Stomach (tissue), 9 donors: ENCODE results near the gene RREB1. TPM values are rescaled to one million over a fixed set of nuclear protein-coding genes. Genes with fewer than 3 reads are reported as not detected.
A peak's percentile ranks its signal among the peaks of the same experiment; 100 is the strongest.

Experiments used
- DNase-seq, 2 donors: peaks; one replicate each; pipeline versions ENCODE4 v3.0.0 to v3.0.0-alpha.2; 2013 to 2019
- H3K27ac ChIP-seq, 5 donors: fragments of 200-600 bp in 4 of 5; sonication (generic) in 4 of 5; one replicate each; pipeline ENCODE4 v1.5.1; 2013 to 2019; ENCODE audit warnings: mild to moderate bottlenecking in 1 of 5, moderate library complexity in 1 of 5
- H3K27me3 ChIP-seq, 3 donors: fragments of 200-600 bp; sonication (generic); one replicate each; pipeline ENCODE4 v1.5.1; 2017 to 2019; ENCODE audit warnings: mixed run types in 1 of 3
- H3K36me3 ChIP-seq, 4 donors: fragments of 200-600 bp; sonication (generic); 1 replicate in 3 of 4; 2 replicates in 1 of 4; pipeline ENCODE4 v1.5.1; 2016 to 2019
- H3K4me1 ChIP-seq, 4 donors: fragments of 200-600 bp; sonication (generic); one replicate each; pipeline ENCODE4 v1.5.1; 2016 to 2019
- H3K4me3 ChIP-seq, 4 donors: fragments of 200-600 bp; sonication (generic) in 3 of 4; one replicate each; pipeline ENCODE4 v1.5.1; 2016 to 2019; ENCODE audit warnings: mild to moderate bottlenecking in 1 of 4
- H3K9me3 ChIP-seq, 4 donors: fragments of 200-600 bp; sonication (generic); one replicate each; pipeline ENCODE4 v1.5.1; 2016 to 2019
- EP300 ChIP-seq: sonication (generic); formaldehyde crosslinking; IDR thresholded peaks from one replicate; pipeline ENCODE4 v1.6.1; 2017; ENCODE audit warnings: antibody characterized with exemption
- POLR2A ChIP-seq, 4 donors: fragments of 450-650 bp; IDR thresholded peaks; one replicate each; pipeline ENCODE4 v1.6.1; 2016; ENCODE audit warnings: antibody characterized with exemption in 4 of 4, control low read depth in 2 of 4, mild to moderate bottlenecking in 1 of 4, moderate library complexity in 1 of 4
- POLR2AphosphoS5 ChIP-seq, 3 donors: sonication (generic); formaldehyde crosslinking; IDR thresholded peaks; one replicate each; pipeline ENCODE4 v1.6.1; 2016; ENCODE audit warnings: antibody characterized with exemption in 3 of 3
- WGBS, 5 donors: extraction: QIAGEN DNeasy Blood & Tissue Kit in 3 of 5; methylation state at CpG; one replicate each; pipeline versions ENCODE4 v1.1.5 to v1.1.7; 2013 to 2018; 5-methylcytosine and 5-hydroxymethylcytosine counted together
- intact Hi-C: fragments of 100-400 bp; cut with DNase I; formaldehyde crosslinking; loops from one replicate; pipeline ENCODE4 v1.15.1; 2023; ENCODE audit warnings: low total_unique reads
- polyA plus RNA-seq, 3 donors: library from polyadenylated mRNA; stranded (reverse); fragments of 200-250 nt; gene quantifications; one replicate each; pipeline ENCODE4 v1.2.3, GENCODE V29; 2013
- total RNA-seq, 5 donors: library from RNA; depleted of rRNA; stranded (reverse); fragments of >200 nt; gene quantifications; one replicate each; pipeline versions ENCODE4 v1.1.0 to v1.2.3, GENCODE V29; 2014 to 2016
- TF ChIP-seq, protein P1 (sequence below), 7 experiments: fragments of 450-650 bp in 4 of 7; fragments of 200-600 bp in 3 of 7; sonication (generic) in 3 of 7; IDR thresholded peaks; one replicate each; pipeline ENCODE4 v1.5.1; 2016 to 2019; ENCODE audit warnings: antibody characterized with exemption in 7 of 7, control low read depth in 2 of 7, mild to moderate bottlenecking in 1 of 7
- donor health status: healthy with polysubstance abuse.
- donor health status: Bipolar disorder and iron deficiency.
- donor health status: healthy.

RREB1 gene
- total and polyA plus RNA-seq, 8 donors, result 4.0 to 125 (median 45.3) TPM

DNA sequence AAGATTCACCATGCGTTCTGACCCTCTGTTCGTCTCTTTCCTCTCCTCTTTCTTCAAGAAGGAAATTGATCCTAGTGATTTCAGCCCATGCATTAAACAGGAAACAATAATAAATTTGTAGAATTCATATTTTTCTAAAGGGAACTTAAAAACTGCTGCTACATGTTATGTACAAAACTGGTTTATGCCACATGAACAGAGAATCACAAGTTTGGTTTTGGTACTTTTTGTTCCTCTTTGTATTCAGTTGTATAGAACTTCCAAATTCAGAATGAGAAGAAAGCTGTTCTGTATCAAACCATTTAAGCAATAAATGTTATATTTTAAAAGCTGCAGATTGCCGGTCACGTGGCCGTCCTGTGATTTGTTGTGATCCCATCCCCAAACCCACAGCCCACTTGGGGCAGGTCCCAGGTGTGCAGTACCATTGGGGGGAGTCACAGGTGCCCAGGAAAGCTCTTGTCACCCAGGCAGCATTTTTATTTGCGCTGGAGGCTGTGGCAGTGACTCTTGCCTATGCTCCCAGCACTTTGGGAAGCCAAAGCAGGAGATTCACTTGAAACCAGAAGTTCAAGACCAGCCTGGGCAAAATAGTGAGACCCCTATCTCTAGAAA is 144.0 kb downstream of the RREB1 start:
- H3K36me3 ChIP-seq, result peaks cover 36 to 60% (median 59%) of the 10 kb centered on the region in 4 donors
- H3K27ac ChIP-seq, result no peak overlapping the region
- DNase-seq, result no peak

DNA sequence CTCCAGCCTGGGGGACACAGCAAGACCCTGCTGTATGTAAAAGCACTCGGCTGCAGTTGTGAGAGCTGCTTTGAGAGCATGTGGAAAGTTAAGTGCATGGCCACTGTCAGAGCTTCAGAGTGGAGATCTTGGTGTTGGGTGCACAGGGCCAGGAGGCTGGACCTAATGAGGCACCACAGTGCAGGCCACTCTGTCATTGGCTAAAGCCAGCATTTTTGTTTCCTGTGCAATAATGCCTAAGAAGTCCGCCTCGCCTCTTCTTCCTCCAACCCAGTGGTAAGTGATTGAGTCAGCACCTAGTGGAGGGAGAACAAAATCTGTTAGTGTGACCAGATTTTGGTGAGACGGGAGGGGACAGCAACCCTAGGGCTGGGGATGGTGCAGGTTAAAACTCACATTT is 144.6 kb downstream of the RREB1 start:
- no peak for DNase-seq
- H3K27me3 ChIP-seq, result no peaks in the 10 kb centered on the region
- intact Hi-C loops, result no loop called here
- TF ChIP-seq POLR2A (IDR thresholded peaks at IDR 0.05), result no peak
- TF ChIP-seq POLR2AphosphoS5 (IDR thresholded peaks at IDR 0.05), result no peak
- TF ChIP-seq, protein P1, sequence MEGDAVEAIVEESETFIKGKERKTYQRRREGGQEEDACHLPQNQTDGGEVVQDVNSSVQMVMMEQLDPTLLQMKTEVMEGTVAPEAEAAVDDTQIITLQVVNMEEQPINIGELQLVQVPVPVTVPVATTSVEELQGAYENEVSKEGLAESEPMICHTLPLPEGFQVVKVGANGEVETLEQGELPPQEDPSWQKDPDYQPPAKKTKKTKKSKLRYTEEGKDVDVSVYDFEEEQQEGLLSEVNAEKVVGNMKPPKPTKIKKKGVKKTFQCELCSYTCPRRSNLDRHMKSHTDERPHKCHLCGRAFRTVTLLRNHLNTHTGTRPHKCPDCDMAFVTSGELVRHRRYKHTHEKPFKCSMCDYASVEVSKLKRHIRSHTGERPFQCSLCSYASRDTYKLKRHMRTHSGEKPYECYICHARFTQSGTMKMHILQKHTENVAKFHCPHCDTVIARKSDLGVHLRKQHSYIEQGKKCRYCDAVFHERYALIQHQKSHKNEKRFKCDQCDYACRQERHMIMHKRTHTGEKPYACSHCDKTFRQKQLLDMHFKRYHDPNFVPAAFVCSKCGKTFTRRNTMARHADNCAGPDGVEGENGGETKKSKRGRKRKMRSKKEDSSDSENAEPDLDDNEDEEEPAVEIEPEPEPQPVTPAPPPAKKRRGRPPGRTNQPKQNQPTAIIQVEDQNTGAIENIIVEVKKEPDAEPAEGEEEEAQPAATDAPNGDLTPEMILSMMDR (IDR thresholded peaks at IDR 0.05), result no peak
- no peak for TF ChIP-seq EP300
- 73 to 95% (median 89%) methylated on average over 4 of the region's 4 CpGs for whole genome bisulfite sequencing, 5 donors
- peaks cover 30 to 54% (median 53%) of the 10 kb centered on the region in 4 donors for H3K36me3 ChIP-seq
- H3K4me1 ChIP-seq, result peaks cover 0 to 23% (median 0%) of the 10 kb centered on the region in 4 donors
- H3K27ac ChIP-seq, result no peak overlapping the region
- H3K9me3 ChIP-seq, result peaks cover 0 to 9% (median 7%) of the 10 kb centered on the region in 4 donors
- no peak overlapping the region for H3K4me3 ChIP-seq

More for the DNA sequence above, 144.0 kb downstream of the RREB1 start:
- H3K4me1 ChIP-seq, result peaks cover 0 to 23% (median 0%) of the 10 kb centered on the region in 4 donors
- no peaks in the 10 kb centered on the region for H3K27me3 ChIP-seq
- no peak overlapping the region for H3K4me3 ChIP-seq
- intact Hi-C loops, result no loop called here
- H3K9me3 ChIP-seq, result peaks cover 0 to 9% (median 7%) of the 10 kb centered on the region in 4 donors
- 91 to 96% (median 94%) methylated on average over 6 of the region's 6 CpGs for WGBS, 5 donors
- TF ChIP-seq, protein P1 (IDR thresholded peaks at IDR 0.05), result no peak
- TF ChIP-seq POLR2AphosphoS5 (IDR thresholded peaks at IDR 0.05) (no peak), POLR2A (IDR thresholded peaks at IDR 0.05) (no peak), EP300 (no peak)

DNA sequence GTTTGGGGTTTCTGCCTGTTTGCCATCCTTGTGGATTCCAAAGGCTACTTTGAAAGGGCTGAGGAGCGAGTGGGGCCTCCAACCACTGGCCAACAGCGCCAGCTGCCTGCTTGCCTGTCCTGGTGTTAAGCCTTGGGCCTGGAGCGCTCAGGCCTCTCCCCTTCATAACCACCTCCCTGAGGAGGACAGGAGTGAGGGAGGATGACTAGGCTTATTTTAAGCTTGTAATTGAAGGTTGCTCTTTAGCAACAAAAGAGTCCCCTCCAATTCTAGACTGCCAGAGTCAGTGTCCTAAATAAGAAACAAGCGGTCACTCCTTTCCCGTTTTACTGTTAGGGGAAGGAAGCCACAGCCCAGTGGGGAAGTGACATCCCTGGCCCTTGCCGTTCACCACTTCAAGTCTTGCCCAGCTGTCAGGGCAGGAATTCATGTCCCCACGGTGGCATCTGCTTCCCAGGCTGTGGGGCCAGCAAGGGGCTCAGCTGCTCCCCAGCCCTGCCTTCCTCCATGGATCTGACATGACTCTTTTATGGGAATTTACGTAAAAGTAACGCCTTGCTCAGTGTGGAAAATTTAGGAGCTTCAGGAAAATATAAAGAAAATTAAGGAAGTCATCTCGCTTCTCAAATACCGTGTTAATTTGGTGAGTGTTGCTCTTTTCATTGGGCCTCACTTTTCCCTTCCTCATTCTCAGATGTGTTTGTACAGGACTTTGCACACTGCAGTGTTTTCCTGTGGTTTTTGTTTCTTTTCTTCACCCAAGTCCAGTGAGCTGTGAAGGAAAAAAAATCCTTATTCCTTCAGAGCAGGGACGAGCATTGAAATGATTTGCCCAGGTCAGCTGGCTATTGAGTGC is 147.4 kb downstream of the RREB1 start:
- TF ChIP-seq EP300, result no peak
- no peak for TF ChIP-seq POLR2AphosphoS5 (IDR thresholded peaks at IDR 0.05)
- no peak for TF ChIP-seq POLR2A (IDR thresholded peaks at IDR 0.05)
- TF ChIP-seq, protein P1 (IDR thresholded peaks at IDR 0.05), result no peak
- intact Hi-C loops, result no loop called here
- Histone ChIP-seq H3K27ac (peak overlapping the region; percentile 10 to 52 (median 46)), H3K4me1 (peaks cover 0 to 11% (median under 1%) of the 10 kb centered on the region in 4 donors), H3K27me3 (no peaks in the 10 kb centered on the region), H3K36me3 (peaks cover 2 to 26% (median 25%) of the 10 kb centered on the region in 4 donors), H3K9me3 (peaks cover 0 to 9% (median 7%) of the 10 kb centered on the region in 4 donors), H3K4me3 (no peak overlapping the region)
- 71 to 82% (median 73%) methylated on average over 12 of the region's 12 CpGs for WGBS, 5 donors
- DNase-seq, result no peak

DNA sequence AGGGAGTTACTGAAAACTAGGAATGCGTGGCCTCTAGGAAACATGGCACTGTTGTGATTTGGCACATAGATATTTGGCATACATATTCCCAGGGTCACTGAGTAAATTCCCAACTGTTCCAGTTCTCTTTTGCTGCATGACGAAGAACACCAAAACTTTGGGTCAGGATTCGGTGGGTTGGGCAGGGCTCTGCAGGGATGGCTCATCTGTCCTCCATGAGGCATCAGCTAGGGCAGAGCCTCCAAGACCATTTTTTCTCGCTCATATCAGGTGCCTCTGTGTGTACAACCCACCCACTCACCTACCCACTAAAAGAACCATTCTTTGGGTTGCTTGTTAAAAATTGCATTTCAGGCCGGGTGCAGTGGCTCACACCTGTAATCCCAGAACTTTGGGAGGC is 148.2 kb downstream of the RREB1 start:
- H3K36me3 ChIP-seq, result peaks cover 0 to 20% (median 18%) of the 10 kb centered on the region in 4 donors
- peaks cover 0 to 9% (median 7%) of the 10 kb centered on the region in 4 donors for H3K9me3 ChIP-seq
- no peaks in the 10 kb centered on the region for H3K27me3 ChIP-seq
- H3K4me1 ChIP-seq, result peaks cover 5 to 14% (median 7%) of the 10 kb centered on the region in 4 donors
- TF ChIP-seq EP300, result no peak
- no peak for TF ChIP-seq POLR2A (IDR thresholded peaks at IDR 0.05)
- TF ChIP-seq, protein P1 (IDR thresholded peaks at IDR 0.05), result no peak
- no peak for TF ChIP-seq POLR2AphosphoS5 (IDR thresholded peaks at IDR 0.05)
- peak overlapping the region in 2 of 5 donors; percentile 46 to 52 for H3K27ac ChIP-seq
- intact Hi-C loops, result no loop called here
- no peak for DNase-seq
- WGBS, 5 donors, result 97 to 100% (median 97%) methylated on average over 5 of the region's 5 CpGs
- H3K4me3 ChIP-seq, result no peak overlapping the region
